Neural cell (in vitro differentiated cells): Measurements from ENCODE around the gene ESRRB. TPM values are rescaled to one million over a fixed set of nuclear protein-coding genes. Genes with fewer than 3 reads are reported as not detected.

Experiments used
- H2AFZ ChIP-seq: fragments of 200-600, 300-800 bp; sonication (generic), shearing (Covaris generic); 2 replicates; pipeline ENCODE4 v1.6.0; 2014; ENCODE audit warnings: low read depth, mild to moderate bottlenecking, antibody characterized with exemption, low read length, moderate library complexity
- H3F3A ChIP-seq: fragments of 200-600 bp; shearing (Covaris generic); 2 replicates; pipeline ENCODE4 v1.6.1; 2016; ENCODE audit warnings: mild to moderate bottlenecking, moderate library complexity, mixed read lengths, antibody characterized with exemption, low read length; ENCODE audit not compliant: insufficient read depth, poor library complexity, severe bottlenecking
- H3K27ac ChIP-seq: fragments of 200-600, 300-800 bp; sonication (generic), shearing (Covaris generic); 2 replicates; pipeline ENCODE4 v1.5.1; 2014; ENCODE audit warnings: mild to moderate bottlenecking, low read length, moderate library complexity
- H3K27me3 ChIP-seq: fragments of 300-800, 200-600 bp; sonication (generic), shearing (Covaris generic); 2 replicates; pipeline ENCODE4 v1.6.0; 2014; ENCODE audit warnings: mild to moderate bottlenecking, low read depth, low read length, moderate library complexity; ENCODE audit not compliant: insufficient read depth
- H3K36me3 ChIP-seq: fragments of 300-800, 200-600 bp; sonication (generic), shearing (Covaris generic); 2 replicates; pipeline ENCODE4 v1.5.1; 2014; ENCODE audit warnings: mild to moderate bottlenecking, antibody characterized with exemption, low read length, moderate library complexity; ENCODE audit not compliant: insufficient read depth
- H3K4me2 ChIP-seq: fragments of 300-800, 200-600 bp; sonication (generic), shearing (Covaris generic); 2 replicates; pipeline ENCODE4 v1.6.0; 2014; ENCODE audit warnings: mild to moderate bottlenecking, low read length
- H3K4me3 ChIP-seq: fragments of 300-800, 200-600 bp; sonication (generic), shearing (Covaris generic); 2 replicates; pipeline ENCODE4 v1.5.1; 2014; ENCODE audit warnings: mild to moderate bottlenecking, low read length, moderate library complexity
- H3K79me2 ChIP-seq: fragments of 200-600 bp; shearing (Covaris generic); replicated peaks from 2 replicates; pipeline ENCODE4 v1.6.0; 2014; ENCODE audit warnings: mild to moderate bottlenecking, low read length, moderate library complexity; ENCODE audit not compliant: insufficient read depth
- H3K9ac ChIP-seq: fragments of 300-800, 200-600 bp; sonication (generic), shearing (Covaris generic); 2 replicates; pipeline ENCODE4 v1.6.1; 2016; ENCODE audit warnings: mild to moderate bottlenecking, low read length, mixed read lengths
- H3K9me2 ChIP-seq: fragments of 200-600 bp; shearing (Covaris generic); 2 replicates; pipeline ENCODE4 v1.6.1; 2016; ENCODE audit warnings: mild to moderate bottlenecking, low read length, mixed read lengths; ENCODE audit not compliant: insufficient read depth
- H3K9me3 ChIP-seq: fragments of 200-600, 300-800 bp; sonication (generic), shearing (Covaris generic); 2 replicates; pipeline ENCODE4 v1.6.1; 2016; ENCODE audit warnings: mild to moderate bottlenecking, mixed run types, low read length, moderate library complexity, mixed read lengths
- H4K20me1 ChIP-seq: fragments of 200-600 bp; shearing (Covaris generic); 2 replicates; pipeline ENCODE4 v1.6.1; 2016; ENCODE audit warnings: mild to moderate bottlenecking, mixed run types; ENCODE audit not compliant: insufficient read depth
- CTCF ChIP-seq: fragments of 450-650 bp; IDR thresholded peaks from 2 replicates; pipeline ENCODE4 v1.5.1; 2014; ENCODE audit warnings: antibody characterized with exemption, mild to moderate bottlenecking, moderate library complexity; ENCODE audit not compliant: poor library complexity, severe bottlenecking
- EP300 ChIP-seq: fragments of 450-650 bp; conservative IDR thresholded peaks from 2 replicates; pipeline ENCODE4 v1.6.1; 2014; ENCODE audit warnings: antibody characterized with exemption, mild to moderate bottlenecking, moderate library complexity; ENCODE audit not compliant: poor library complexity, severe bottlenecking
- EZH2 ChIP-seq: fragments of 200-600, 300-800 bp; shearing (Covaris generic), sonication (generic); IDR thresholded peaks from 2 replicates; pipeline ENCODE4 v1.6.1; 2014; ENCODE audit warnings: antibody characterized with exemption, low read length, borderline replicate concordance, mild to moderate bottlenecking; ENCODE audit not compliant: insufficient read depth, poor library complexity, severe bottlenecking
- MXI1 ChIP-seq: fragments of 450-650 bp; conservative IDR thresholded peaks from 2 replicates; pipeline ENCODE4 v1.6.1; 2014; ENCODE audit warnings: antibody characterized with exemption, mild to moderate bottlenecking; ENCODE audit not compliant: poor library complexity, severe bottlenecking
- POLR2AphosphoS5 ChIP-seq: IDR thresholded peaks from 2 replicates; pipeline ENCODE4 v1.6.1; 2012
- RAD21 ChIP-seq: fragments of 450-650 bp; conservative IDR thresholded peaks from 2 replicates; pipeline ENCODE4 v1.6.1; 2014; ENCODE audit warnings: antibody characterized with exemption, mild to moderate bottlenecking, moderate library complexity
- REST ChIP-seq: IDR thresholded peaks from 2 replicates; pipeline ENCODE4 v1.6.1; 2012; ENCODE audit warnings: borderline replicate concordance
- SMC3 ChIP-seq: fragments of 450-650 bp; conservative IDR thresholded peaks from 2 replicates; pipeline ENCODE4 v1.6.1; 2014; ENCODE audit warnings: antibody characterized with exemption, mild to moderate bottlenecking, moderate library complexity; ENCODE audit not compliant: poor library complexity
- TAF1 ChIP-seq: IDR thresholded peaks from 2 replicates; pipeline ENCODE4 v1.6.1; 2012; ENCODE audit warnings: low read depth
- polyA plus RNA-seq: library from polyadenylated mRNA; depleted of rRNA; stranded (reverse); fragments of >200 nt; gene quantifications from 2 replicates; pipeline ENCODE4 v1.2.3, GENCODE V29; 2014

Gene ESRRB
- polyA plus RNA-seq, 1 donor from 2014 or later, result 0.59 TPM

DNA sequence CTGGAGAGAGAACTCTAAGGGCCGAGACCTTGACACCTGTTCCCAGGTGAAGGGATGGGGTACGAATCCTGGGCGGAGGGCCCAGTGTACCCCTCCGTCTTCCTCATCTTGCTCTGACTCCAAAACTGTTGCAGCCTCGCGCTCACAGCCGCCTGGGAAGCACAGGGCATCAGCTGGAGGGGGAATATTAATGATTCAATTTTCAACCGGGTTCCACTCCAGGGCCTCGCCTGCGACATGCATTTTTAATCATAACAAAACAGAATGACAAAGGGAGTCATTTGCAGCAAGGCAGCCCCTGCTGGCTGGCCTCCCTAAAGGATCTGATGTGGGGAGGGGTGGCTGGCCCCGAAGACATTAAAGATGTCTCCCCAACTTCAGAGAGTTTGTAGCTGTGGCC is 41.6 kb upstream of the ESRRB start:
- H3K4me3 ChIP-seq, result no peak overlapping the region
- H3K27me3 ChIP-seq, result peaks cover under 1% of the 10 kb centered on the region
- no peaks in the 10 kb centered on the region for H3K36me3 ChIP-seq
- no peak overlapping the region for H3K27ac ChIP-seq
- TF ChIP-seq TAF1, result no peak
- TF ChIP-seq REST, result no peak
- TF ChIP-seq MXI1, result no peak
- no peak for TF ChIP-seq SMC3
- TF ChIP-seq POLR2AphosphoS5, result no peak
- no peak for TF ChIP-seq RAD21
- TF ChIP-seq CTCF, result no peak
- no peak for TF ChIP-seq EZH2
- no peak for TF ChIP-seq EP300
- H3K9me2 ChIP-seq, result no peaks in the 10 kb centered on the region
- H3K4me2 ChIP-seq, result no peak overlapping the region
- no peaks in the 10 kb centered on the region for H3F3A ChIP-seq
- H4K20me1 ChIP-seq, result no peaks in the 10 kb centered on the region
- H3K9ac ChIP-seq, result no peak overlapping the region
- no peaks in the 10 kb centered on the region for H3K79me2 ChIP-seq
- H2AFZ ChIP-seq, result no peak overlapping the region
- no peaks in the 10 kb centered on the region for H3K9me3 ChIP-seq

DNA sequence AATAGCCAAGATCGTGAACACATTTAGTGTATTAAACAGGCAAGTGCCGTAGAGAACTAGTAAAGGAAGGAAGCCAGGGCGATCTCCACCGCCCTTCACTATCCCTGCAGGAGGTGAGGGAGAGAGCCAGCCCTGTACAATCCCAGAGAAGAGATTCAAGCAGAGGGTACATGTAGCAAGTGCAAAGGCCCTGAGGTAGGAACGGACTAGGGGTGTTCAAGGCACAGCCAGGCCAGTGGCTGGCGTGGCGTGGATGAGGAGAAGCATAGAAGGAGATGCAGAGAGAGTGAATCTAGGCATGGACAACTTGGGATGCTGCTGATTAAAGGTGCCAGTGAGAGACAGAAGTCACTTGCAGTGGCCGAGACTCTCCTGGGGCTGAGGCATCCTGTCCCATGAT is 39.1 kb upstream of the ESRRB start:
- Histone ChIP-seq H4K20me1 (no peaks in the 10 kb centered on the region), H3K27me3 (no peaks in the 10 kb centered on the region), H3K9ac (no peak overlapping the region), H3K9me3 (no peaks in the 10 kb centered on the region), H2AFZ (no peak overlapping the region), H3K4me2 (no peak overlapping the region), H3K36me3 (no peaks in the 10 kb centered on the region), H3F3A (no peaks in the 10 kb centered on the region), H3K27ac (no peak overlapping the region), H3K4me3 (no peak overlapping the region), H3K9me2 (no peaks in the 10 kb centered on the region), H3K79me2 (no peaks in the 10 kb centered on the region)
- TF ChIP-seq TAF1, result no peak
- no peak for TF ChIP-seq EP300
- no peak for TF ChIP-seq REST
- TF ChIP-seq RAD21, result no peak
- no peak for TF ChIP-seq SMC3
- TF ChIP-seq POLR2AphosphoS5, result no peak
- no peak for TF ChIP-seq EZH2
